NCI-H82 treated with DMSO at 0.1 percent for 48 hours (cell line): ENCODE results near the gene TGFBR1.
"Not testable (repeated sequence)": the region's sequence is repeated elsewhere in the genome, so short reads cannot be mapped to it uniquely, and the experiment has no call there.

ENCODE experiments used
- DNase-seq: peaks from one replicate; lab custom pipeline; 2025; ENCODE audit not compliant: unreplicated experiment; lab: John Stamatoyannopoulos, UW

TGFBR1 gene

GRCh38 chr9:99185348-99185632 lies 80.4 kb downstream of the TGFBR1 start:
- DNase-seq: no peak

- DNase-seq: peak; percentile 63
Measured at GRCh38 chr9:99185934-99186333, 81.0 kb downstream of the TGFBR1 start.

- DNase-seq: no peak
Measured at GRCh38 chr9:99187311-99187710, 82.4 kb downstream of the TGFBR1 start.

GRCh38 chr9:99189186-99189585 lies 84.3 kb downstream of the TGFBR1 start:
- no peak for DNase-seq

- no peak for DNase-seq
Measured at GRCh38 chr9:99189887-99190596, 85.1 kb downstream of the TGFBR1 start.

GRCh38 chr9:99190597-99191283 lies 85.8 kb downstream of the TGFBR1 start:
- no peak for DNase-seq

- DNase-seq: no peak
Measured at GRCh38 chr9:99192786-99193465, 88.0 kb downstream of the TGFBR1 start.

GRCh38 chr9:99193466-99193821 lies 88.5 kb downstream of the TGFBR1 start:
- no peak for DNase-seq

GRCh38 chr9:99196484-99196883 lies 91.6 kb downstream of the TGFBR1 start:
- DNase-seq: not testable (repeated sequence)

- DNase-seq: no peak
Measured at GRCh38 chr9:99197124-99197630, 92.3 kb downstream of the TGFBR1 start.

GRCh38 chr9:99197987-99198386 lies 93.1 kb downstream of the TGFBR1 start:
- DNase-seq: no peak

GRCh38 chr9:99199938-99200539 lies 95.1 kb downstream of the TGFBR1 start:
- no peak for DNase-seq

GRCh38 chr9:99201603-99202002 lies 96.7 kb downstream of the TGFBR1 start:
- DNase-seq: no peak
